Nasal cavity respiratory epithelium epithelial cell of viscerocranial mucosa (primary cell): ENCODE results near the gene DHRS4. TPM values are rescaled to one million over a fixed set of nuclear protein-coding genes. Genes with fewer than 3 reads are reported as not detected.

Experiments
- total RNA-seq: library from RNA; depleted of rRNA; stranded (reverse); fragments of >200 nt; gene quantifications from 2 replicates; pipeline ENCODE4 v1.2.3, GENCODE V29; 2014

The DHRS4 gene
- total RNA-seq = 35.2 and 37.6 TPM in 2 replicates

DNA sequence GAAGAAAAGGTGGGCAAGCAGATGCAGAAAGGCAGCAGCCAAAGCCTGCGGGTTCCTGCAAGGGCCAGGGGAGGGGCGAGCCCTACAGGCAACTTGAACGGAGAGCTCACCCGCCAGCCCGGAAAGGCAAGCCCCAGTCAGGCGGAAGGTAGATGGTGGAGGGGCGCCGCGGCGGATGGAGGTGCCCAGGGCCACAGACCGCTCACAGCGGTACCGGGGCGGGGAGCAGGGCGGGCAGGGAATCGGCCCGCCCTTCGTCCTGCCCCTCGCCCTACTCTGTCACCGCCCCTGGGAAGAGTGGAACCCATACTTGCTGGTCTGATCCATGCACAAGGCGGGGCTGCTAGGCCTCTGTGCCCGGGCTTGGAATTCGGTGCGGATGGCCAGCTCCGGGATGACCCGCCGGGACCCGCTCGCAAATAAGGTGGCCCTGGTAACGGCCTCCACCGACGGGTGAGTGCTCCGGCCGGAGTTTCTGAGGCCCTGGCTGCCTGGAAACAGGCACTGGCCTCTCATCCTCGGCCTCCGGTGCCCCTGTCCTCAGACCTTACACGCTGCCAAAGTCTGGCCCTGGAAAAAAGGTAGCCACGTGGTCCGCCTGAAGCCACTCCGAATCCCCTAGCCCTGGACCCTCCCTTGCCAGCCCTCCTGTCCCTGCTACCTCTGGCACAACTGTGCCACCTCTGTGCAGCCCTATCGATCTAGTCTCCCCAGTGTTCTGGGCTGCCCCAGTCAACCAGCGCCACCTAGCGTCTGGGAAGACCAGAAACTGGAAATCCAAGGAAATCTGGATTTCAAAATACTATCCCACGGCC is at the start of gene DHRS4:
Gene DHRS4 (plus strand): TSS at position 307 of the 815 bp plus-strand sequence. CDS start 19 bp downstream, at position 326.

DNA sequence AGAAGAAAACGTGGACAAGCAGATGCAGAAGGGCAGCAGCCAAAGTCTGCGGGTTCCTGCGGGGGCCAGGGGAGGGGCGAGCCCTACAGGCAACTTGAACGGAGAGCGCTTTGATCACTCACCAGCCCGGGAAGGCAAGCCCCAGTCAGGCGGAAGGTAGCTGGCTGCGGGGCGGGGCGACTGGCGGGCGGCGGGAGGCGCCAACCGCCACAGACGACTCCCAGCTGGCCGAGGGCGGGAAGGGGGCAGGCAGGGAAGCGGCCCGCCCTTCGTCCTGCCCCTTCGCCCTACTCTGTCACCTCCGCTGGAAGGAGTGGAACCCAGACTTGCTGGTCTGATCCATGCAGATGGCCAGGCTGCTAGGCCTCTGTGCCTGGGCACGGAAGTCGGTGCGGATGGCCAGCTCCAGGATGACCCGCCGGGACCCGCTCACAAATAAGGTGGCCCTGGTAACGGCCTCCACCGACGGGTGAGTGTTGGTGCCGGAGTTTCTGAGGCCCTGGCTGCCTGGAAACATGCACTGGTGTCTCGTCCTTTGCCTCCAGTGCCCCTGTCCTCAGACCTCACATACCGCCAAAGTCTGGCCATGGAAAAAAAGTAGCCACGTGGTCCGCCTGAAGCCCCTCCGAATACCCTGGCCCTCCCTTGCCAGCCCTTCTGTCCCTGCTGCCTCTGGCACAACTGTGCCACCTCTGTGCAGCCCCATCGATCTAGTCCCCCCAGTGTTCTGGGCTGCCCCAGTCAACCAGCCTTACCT is 35.2 kb downstream of the DHRS4 start, which contains the start of gene DHRS4L2:
Gene DHRS4L2 (plus strand): TSS at position 323 of the 757 bp plus-strand sequence. CDS start 19 bp downstream, at position 342.

Other genes with a start within 250 kb of the DHRS4 start
- gene DHRS4L2, start 35.2 kb downstream of the DHRS4 start, total RNA-seq = 13.7 and 16.7 TPM in 2 replicates
- gene CARMIL3, start 98.2 kb downstream of the DHRS4 start, total RNA-seq = 0.34 and 0.50 TPM in 2 replicates
- not detected in 2 replicates for gene CPNE6, start 117.8 kb downstream of the DHRS4 start, total RNA-seq
- gene PCK2, start 140.5 kb downstream of the DHRS4 start, total RNA-seq = 137 and 156 TPM in 2 replicates
- gene DCAF11, start 161.0 kb downstream of the DHRS4 start, total RNA-seq = 71.3 and 93.3 TPM in 2 replicates
- gene NRL, start 161.2 kb downstream of the DHRS4 start, total RNA-seq = 1.1 and 1.7 TPM in 2 replicates
- gene FITM1, start 176.9 kb downstream of the DHRS4 start, total RNA-seq = 0.28 and 0.34 TPM in 2 replicates
- 87.5 and 111 TPM in 2 replicates for gene PSME1, start 182.4 kb downstream of the DHRS4 start, total RNA-seq
- 9.5 and 15.7 TPM in 2 replicates for gene EMC9, start 187.8 kb downstream of the DHRS4 start, total RNA-seq
- 39.0 and 51.0 TPM in 2 replicates for gene PSME2, start 192.8 kb downstream of the DHRS4 start, total RNA-seq
- gene RNF31, start 193.7 kb downstream of the DHRS4 start, total RNA-seq = 33.7 and 37.6 TPM in 2 replicates
- 36.1 and 47.5 TPM in 2 replicates for gene IRF9, start 207.5 kb downstream of the DHRS4 start, total RNA-seq
- 1.4 and 1.9 TPM in 2 replicates for gene REC8, start 218.3 kb downstream of the DHRS4 start, total RNA-seq
- 51.8 and 54.3 TPM in 2 replicates for gene IPO4, start 235.0 kb downstream of the DHRS4 start, total RNA-seq
- 54.3 and 65.7 TPM in 2 replicates for gene TM9SF1, start 241.7 kb downstream of the DHRS4 start, total RNA-seq